K562 (cell line): ENCODE measurements around the gene MRGPRF. TPM values are rescaled to one million over a fixed set of nuclear protein-coding genes. Genes with fewer than 3 reads are reported as not detected.

Source experiments
- ATAC-seq: fragments of 200-7000 bp; cut with Tn5 transposase; 3 replicates; pipeline ENCODE4 v1.9.1; 2020; ENCODE audit warnings: moderate library complexity
- BruUV-seq: library from RNA; stranded (reverse); fragments of 400-500 nt; replicated peaks from 2 replicates; lab custom pipeline; 2021; lab: Mats Ljungman, UMichigan
- CTCF ChIA-PET: fragments of 300-600 bp; formaldehyde crosslinking; extraction: SDS; loops from one replicate; lab custom pipeline; 2021; ENCODE audit warnings: low intra/inter-chr PET ratio; lab: Yijun Ruan, JAX
- POLR2A ChIA-PET: fragments of 300-600, 350-650 bp; sonication (Branson Sonifier 250); formaldehyde crosslinking; extraction: SDS; loops from one replicate; lab custom pipeline; 2021; ENCODE audit warnings: antibody characterized with exemption, inconsistent platforms; lab: Yijun Ruan, JAX
- DNase-seq, 4 experiments: peaks; one replicate each; pipeline versions ENCODE4 v3.0.0 to v3.0.0-alpha.2; 2011 to 2018; ENCODE audit warnings: low spot score in 3 of 4, mixed read lengths in 3 of 4; ENCODE audit errors: extremely low read depth in 1 of 4
- FAIRE-seq: peaks from 2 replicates; lab custom pipeline; 2011; peaks lifted over from hg19 to GRCh38; lab: Jason Lieb, UNC
- H2AFZ ChIP-seq: 2 replicates; pipeline ENCODE4 v1.6.0; 2011; ENCODE audit warnings: low read depth, low read length, control low read depth, inconsistent platforms
- H3K27ac ChIP-seq: fragments of 200-600 bp; 3 replicates; pipeline ENCODE4 v1.8.0; 2011; ENCODE audit warnings: low read depth, mild to moderate bottlenecking, control low read depth, inconsistent platforms, low read length, moderate library complexity, mixed read lengths; ENCODE audit errors: extremely low read depth
- H3K27me3 ChIP-seq, 2 experiments: fragments of 300-600 bp in 1 of 2; 2 replicates in 1 of 2; 3 replicates in 1 of 2; pipeline versions ENCODE4 v1.6.0 to v1.8.0; 2011; ENCODE audit warnings: inconsistent platforms in 2 of 2, low read length in 2 of 2, mild to moderate bottlenecking in 1 of 2, mixed read lengths in 1 of 2, moderate library complexity in 1 of 2; ENCODE audit not compliant: control insufficient read depth in 2 of 2, insufficient read depth in 2 of 2
- H3K36me3 ChIP-seq: fragments of 300-600 bp; 3 replicates; pipeline ENCODE4 v1.8.0; 2011; ENCODE audit warnings: mild to moderate bottlenecking, low read length, inconsistent platforms; ENCODE audit not compliant: control insufficient read depth, insufficient read depth
- H3K4me1 ChIP-seq, 2 experiments: fragments of 200-600 bp in 1 of 2; replicated peaks in 1 of 2; 2 replicates in 1 of 2; 3 replicates in 1 of 2; pipeline versions ENCODE4 v1.5.1 to v1.8.0; 2011; ENCODE audit warnings: inconsistent platforms in 2 of 2, low read length in 2 of 2, mild to moderate bottlenecking in 1 of 2, mixed read lengths in 1 of 2, moderate library complexity in 1 of 2; ENCODE audit not compliant: control insufficient read depth in 2 of 2, insufficient read depth in 2 of 2
- H3K4me2 ChIP-seq: 2 replicates; pipeline ENCODE4 v1.6.1; 2011; ENCODE audit warnings: low read length, control low read depth, inconsistent platforms, mixed read lengths; ENCODE audit not compliant: insufficient read depth
- H3K4me3 ChIP-seq: fragments of 200-600 bp; sonication (generic), shearing (Covaris generic); 2 replicates; pipeline ENCODE4 v1.5.1; 2016; ENCODE audit warnings: control low read depth, inconsistent platforms
- H3K79me2 ChIP-seq: fragments of 200-600 bp; 3 replicates; pipeline ENCODE4 v1.8.0; 2011; ENCODE audit warnings: low read length, inconsistent platforms; ENCODE audit not compliant: control insufficient read depth, insufficient read depth
- H3K9ac ChIP-seq, 2 experiments: 2 replicates each; pipeline versions ENCODE4 v1.6.0 to v1.6.1; 2011; ENCODE audit warnings: low read depth in 2 of 2, low read length in 2 of 2, control low read depth in 1 of 2, inconsistent platforms in 1 of 2, mild to moderate bottlenecking in 1 of 2, mixed read lengths in 1 of 2; ENCODE audit not compliant: insufficient read depth in 1 of 2
- H3K9me1 ChIP-seq: one replicate; pipeline ENCODE4 v1.6.0; 2011; ENCODE audit warnings: inconsistent platforms, mild to moderate bottlenecking, low read length, moderate library complexity; ENCODE audit not compliant: control insufficient read depth, insufficient read depth
- H3K9me3 ChIP-seq: replicated peaks from 2 replicates; pipeline ENCODE4 v1.5.1; 2011; ENCODE audit warnings: low read depth, low read length, inconsistent platforms; ENCODE audit not compliant: control insufficient read depth, insufficient read depth
- H4K20me1 ChIP-seq: replicated peaks from 2 replicates; pipeline ENCODE4 v1.6.1; 2011; ENCODE audit warnings: low read length, inconsistent platforms, mixed read lengths; ENCODE audit not compliant: control insufficient read depth, insufficient read depth
- ADNP ChIP-seq: fragments of 200-800 bp; sonication (Bioruptor generic); IDR thresholded peaks from 2 replicates; pipeline ENCODE4 v1.6.1; 2016; ENCODE audit warnings: missing genetic modification characterization, missing compliant biosample characterization
- CREB3L1 ChIP-seq: fragments of 450-650 bp; IDR thresholded peaks from 2 replicates; pipeline ENCODE4 v1.6.1; 2014; ENCODE audit warnings: low read depth, mild to moderate bottlenecking, moderate library complexity, borderline replicate concordance
- GABPB1 ChIP-seq: sonication (generic); formaldehyde crosslinking; IDR thresholded peaks from 2 replicates; pipeline ENCODE4 v1.8.0; 2022; ENCODE audit warnings: mild to moderate bottlenecking, missing genetic modification reagents
- KDM1A ChIP-seq, 2 experiments: fragments of 450-650 bp; IDR thresholded peaks; 2 replicates each; pipeline ENCODE4 v1.6.1; 2016; ENCODE audit warnings: mild to moderate bottlenecking in 2 of 2
- MYC ChIP-seq, 2 experiments: fragments of 250-450 bp in 1 of 2; sonication (Bioruptor Pico) in 1 of 2; IDR thresholded peaks; 2 replicates each; pipeline versions ENCODE4 v1.5.1 to v1.6.1; 2012 to 2021; ENCODE audit warnings: low read depth in 2 of 2, borderline replicate concordance in 1 of 2, improper control_type of control experiment in 1 of 2, low read length in 1 of 2, mild to moderate bottlenecking in 1 of 2, moderate library complexity in 1 of 2
- NRF1 ChIP-seq, 2 experiments: fragments of 450-650 bp; IDR thresholded peaks in 1 of 2; conservative IDR thresholded peaks in 1 of 2; 2 replicates each; pipeline ENCODE4 v1.6.1; 2014; ENCODE audit warnings: mild to moderate bottlenecking in 2 of 2
- WGBS: fragments of 100-300 bp; shearing (Covaris generic); methylation state at CpG from one replicate; pipeline ENCODE4 v1.1.6; 2016; ENCODE audit warnings: low coverage, mixed read lengths; ENCODE audit not compliant: insufficient coverage; ENCODE audit errors: missing lambda C conversion rate; 5-methylcytosine and 5-hydroxymethylcytosine counted together
- in situ Hi-C: fragments of 300-500 bp; cut with MboI; formaldehyde crosslinking; loops from 4 replicates; pipeline ENCODE4 v1.15.0; 2018; ENCODE audit warnings: inconsistent platforms, mixed read lengths
- intact Hi-C: fragments of 100-400 bp; cut with micrococcal nuclease; formaldehyde crosslinking; loops from 2 replicates; pipeline ENCODE4 v1.14.2; 2022
- polyA plus RNA-seq, 8 experiments: library from polyadenylated mRNA; depleted of rRNA in 4 of 8; stranded (reverse) in 5 of 8; unstranded in 3 of 8; fragments of >200 nt; fragmentation: Nextera tagmentation in 2 of 8; fragmentation: Illumina TruSeq in 1 of 8; extraction: Ambion mirVana in 2 of 8; extraction: Trizol in 1 of 8; gene quantifications; 2 replicates each; pipeline versions ENCODE4 v1.2.1 to v1.2.3, GENCODE V29; 2011 to 2014; ENCODE audit warnings: inconsistent platforms in 1 of 8, missing spikeins in 1 of 8
- total RNA-seq, 7 experiments: library from RNA; depleted of rRNA in 6 of 7; stranded (reverse); fragments of >200 nt in 6 of 7; fragmentation: Illumina TruSeq in 2 of 7; extraction: Trizol in 2 of 7; gene quantifications; 2 replicates each; pipeline versions ENCODE4 v1.2.1 to v1.2.3, GENCODE V29; 2011 to 2021; ENCODE audit warnings: low replicate concordance in 1 of 7

MRGPRF gene
- total and polyA plus RNA-seq, 9 of the 15 experiments (the other 6 are each of a cell fraction or from before 2014, with no cell fraction given) = not detected

- TF ChIP-seq ADNP (no peak), KDM1A (IDR thresholded peaks at IDR 0.05) (no peak), MYC (IDR thresholded peaks at IDR 0.05; ENCODE audit: low read depth, low read length) (no peak), MYC (CRISPR knock-in tag; IDR thresholded peaks at IDR 0.05; ENCODE audit: borderline replicate concordance, low read depth) (no peak)
These were observed 52.6 kb downstream of the MRGPRF start (continued) for GRCh38 chr11:68960294-68961071.

GRCh38 chr11:68959465-68960293, 53.4 kb downstream of the MRGPRF start:
- POLR2A ChIA-PET = interaction anchor here (0.9 kb wide), 1 partner anchor 9 kb away, joined by 4 read pairs; no protein-coding TSS in a partner anchor
- no peak for ATAC-seq
- Histone ChIP-seq H3K9me3 (no peaks in the 10 kb centered on the region), H3K4me3 (no peak overlapping the region), H3K27me3 (peaks cover 25 to 63% of the 10 kb centered on the region in 2 experiments; a peak in 4 of 5 replicates), H3K79me2 (no peaks in the 10 kb centered on the region), H3K9me1 (no peaks in the 10 kb centered on the region), H3K27ac (no peak overlapping the region), H2AFZ (no peak overlapping the region), H3K4me2 (no peak overlapping the region), H4K20me1 (no peaks in the 10 kb centered on the region; the same call in none of the 2 replicates), H3K36me3 (no peaks in the 10 kb centered on the region), H3K9ac (no peak overlapping the region), H3K4me1 (peaks cover 8 to 23% of the 10 kb centered on the region in 2 experiments; a peak in 4 of 5 replicates)
- BruUV-seq = no TSS peak
- intact Hi-C loops (no loop called here), in situ Hi-C loops (no loop called here)
- DNase-seq = no peak
- CTCF ChIA-PET = no interaction called here
- 0 out of 4 replicates have a peak, but pooled peaks of 1 of the 2 experiments have one; percentile 18 for TF ChIP-seq NRF1 (conservative IDR thresholded peaks at IDR 0.05 in 1 of 2, IDR thresholded peaks at IDR 0.05 in 1 of 2)
- TF ChIP-seq CREB3L1 = no peak
- no peak for TF ChIP-seq GABPB1 (CRISPR knock-in tag)
- FAIRE-seq = no peak
- 28% methylated on average over 29 of the region's 31 CpGs for WGBS
